ENCODE data around the gene NID2. TPM values are rescaled to one million over a fixed set of nuclear protein-coding genes. Genes with fewer than 3 reads are reported as not detected.

Gene NID2
- total and polyA plus RNA-seq, 4 donors = 2.3 to 23.3 (median 10.1) TPM

- Histone ChIP-seq H3K36me3 (ENCODE audit: control insufficient read depth in 4 of 4, insufficient read depth in 3 of 4, low read depth in 1 of 4, low read length in 3 of 4) (peaks cover 0 to 2% (median 0%) of the 10 kb centered on the region in 4 donors), H3K27me3 (ENCODE audit: control insufficient read depth in 4 of 4, insufficient read depth in 4 of 4, low read length in 3 of 4) (peaks cover 0 to 7% (median 4%) of the 10 kb centered on the region in 4 donors), H3K9ac (ENCODE audit: low read depth in 1 of 2, low read length in 2 of 2) (no peak overlapping the region), H3K9me3 (ENCODE audit: control insufficient read depth in 4 of 4, low read length in 3 of 4) (no peaks in the 10 kb centered on the region), H3K4me3 (ENCODE audit: low read depth in 1 of 3, low read length in 3 of 3) (no peak overlapping the region), H3K27ac (ENCODE audit: low read depth in 1 of 2, low read length in 2 of 2) (no peak overlapping the region), H3K4me1 (ENCODE audit: control insufficient read depth in 4 of 4, insufficient read depth in 4 of 4, low read length in 3 of 4) (peaks cover 0 to 3% (median 0%) of the 10 kb centered on the region in 4 donors)
- WGBS = 40% methylated on average over 2 of the region's 2 CpGs
- TF ChIP-seq SP1 (IDR thresholded peaks at IDR 0.05) = no peak
- no peak for TF ChIP-seq TAF1 (conservative IDR thresholded peaks at IDR 0.05)
- TF ChIP-seq HNF4A (conservative IDR thresholded peaks at IDR 0.05) = no peak
- TF ChIP-seq CTCF (IDR thresholded peaks at IDR 0.05; ENCODE audit: low read depth, low read length, missing input control) = no peak
- no peak for TF ChIP-seq YY1 (IDR thresholded peaks at IDR 0.05)
- no peak for TF ChIP-seq RXRA (IDR thresholded peaks at IDR 0.05)
- TF ChIP-seq GABPA (IDR thresholded peaks at IDR 0.05 in 1 of 2, conservative IDR thresholded peaks at IDR 0.05 in 1 of 2) = no peak
- TF ChIP-seq REST (IDR thresholded peaks at IDR 0.05) = no peak
- TF ChIP-seq, protein P1, sequence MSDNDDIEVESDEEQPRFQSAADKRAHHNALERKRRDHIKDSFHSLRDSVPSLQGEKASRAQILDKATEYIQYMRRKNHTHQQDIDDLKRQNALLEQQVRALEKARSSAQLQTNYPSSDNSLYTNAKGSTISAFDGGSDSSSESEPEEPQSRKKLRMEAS (IDR thresholded peaks at IDR 0.05) = no peak
- no peak for TF ChIP-seq HNF4G (IDR thresholded peaks at IDR 0.05)
- no peak for TF ChIP-seq JUND (IDR thresholded peaks at IDR 0.05)
- TF ChIP-seq FOXA2 (IDR thresholded peaks at IDR 0.05) = no peak
- TF ChIP-seq FOXA1 (IDR thresholded peaks at IDR 0.05) = no peak
- no peak for TF ChIP-seq RAD21 (IDR thresholded peaks at IDR 0.05)
- DNase-seq (ENCODE audit: low spot score) = no peak
Measured at GRCh38 chr14:52063052-52063462, 5.8 kb downstream of the NID2 start.

DNA sequence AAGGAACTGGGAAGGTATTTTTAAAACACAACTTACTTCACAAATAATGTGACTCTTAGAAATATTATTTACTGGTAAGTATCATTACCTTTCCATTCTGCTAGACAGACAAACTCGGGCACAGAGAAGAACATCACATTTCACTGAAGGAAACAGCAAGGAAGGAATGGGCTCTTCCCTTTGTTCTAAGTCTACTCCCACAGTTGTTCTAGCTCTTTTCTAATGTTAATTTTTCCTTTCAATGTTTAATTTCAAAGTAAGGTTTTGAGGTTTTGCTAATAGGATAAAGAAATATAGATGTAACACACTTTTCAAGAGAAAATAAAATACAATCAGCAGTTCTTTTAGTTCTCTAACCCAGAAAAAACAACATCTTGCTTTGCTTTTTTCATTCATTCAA is 7.0 kb downstream of the NID2 start:
- no peak for DNase-seq (ENCODE audit: low spot score)
- TF ChIP-seq, protein P1 (IDR thresholded peaks at IDR 0.05) = no peak
- TF ChIP-seq FOXA2 (IDR thresholded peaks at IDR 0.05) = no peak
- no peak for TF ChIP-seq FOXA1 (IDR thresholded peaks at IDR 0.05)
- no peak for TF ChIP-seq CTCF (IDR thresholded peaks at IDR 0.05; ENCODE audit: low read depth, low read length, missing input control)
- no peak for TF ChIP-seq GABPA (IDR thresholded peaks at IDR 0.05 in 1 of 2, conservative IDR thresholded peaks at IDR 0.05 in 1 of 2)
- no peak for TF ChIP-seq SP1 (IDR thresholded peaks at IDR 0.05)
- no peak for TF ChIP-seq RAD21 (IDR thresholded peaks at IDR 0.05)
- no peak for TF ChIP-seq EGR1 (IDR thresholded peaks at IDR 0.05; ENCODE audit: low read depth in 2 of 2)
- H3K27me3 ChIP-seq (ENCODE audit: control insufficient read depth in 4 of 4, insufficient read depth in 4 of 4, low read length in 3 of 4) = peaks cover 0 to 5% (median 1%) of the 10 kb centered on the region in 4 donors
- no peak overlapping the region for H3K27ac ChIP-seq (ENCODE audit: low read depth in 1 of 2, low read length in 2 of 2)
- H3K9me3 ChIP-seq (ENCODE audit: control insufficient read depth in 4 of 4, low read length in 3 of 4) = no peaks in the 10 kb centered on the region
- H3K9ac ChIP-seq (ENCODE audit: low read depth in 1 of 2, low read length in 2 of 2) = no peak overlapping the region
- H3K4me3 ChIP-seq (ENCODE audit: low read depth in 1 of 3, low read length in 3 of 3) = no peak overlapping the region
- 54% methylated on average over 1 of the region's 1 CpG for WGBS
- peaks cover 0 to 2% (median 0%) of the 10 kb centered on the region in 4 donors for H3K36me3 ChIP-seq (ENCODE audit: control insufficient read depth in 4 of 4, insufficient read depth in 3 of 4, low read depth in 1 of 4, low read length in 3 of 4)
- no peaks in the 10 kb centered on the region for H3K4me1 ChIP-seq (ENCODE audit: control insufficient read depth in 4 of 4, insufficient read depth in 4 of 4, low read length in 3 of 4)

Data from liver (tissue), 9 donors.